ENCODE measurements around the gene ANO4.

The ANO4 gene

DNA sequence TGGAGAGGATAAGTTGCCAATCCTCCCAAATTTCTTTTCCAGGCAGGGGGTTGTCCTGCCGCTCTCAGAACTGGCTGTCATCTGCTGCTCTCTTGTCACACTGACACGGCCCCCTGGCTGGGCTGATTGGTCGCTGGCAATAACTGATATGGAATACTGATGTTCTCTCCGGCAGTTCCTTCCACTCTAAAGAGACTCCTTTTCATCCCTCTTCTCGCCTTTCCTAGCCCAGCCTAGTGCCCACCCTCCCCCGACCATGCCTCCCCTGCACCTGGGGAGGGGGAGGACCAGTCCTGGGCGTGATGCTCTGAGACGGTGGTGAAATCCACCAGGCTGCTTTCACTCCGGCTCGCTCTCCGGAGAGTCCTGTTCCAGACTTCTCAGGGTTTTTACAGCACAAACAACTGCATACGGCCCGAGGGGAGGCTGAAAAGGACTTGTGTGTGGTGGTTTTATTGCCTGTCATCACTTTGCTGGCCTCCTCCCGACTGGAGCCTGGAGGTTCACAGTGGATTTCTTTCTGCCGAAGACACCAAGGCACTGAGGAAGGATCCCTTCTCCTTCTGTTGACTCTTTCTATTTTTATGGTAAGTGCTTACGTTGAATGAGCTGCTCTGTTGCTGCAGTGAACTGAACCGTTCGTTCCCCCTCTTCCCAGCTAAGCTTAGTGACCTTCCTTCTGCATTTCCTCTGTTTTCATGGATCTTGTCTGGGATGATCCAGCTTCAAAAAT lies at the start of gene ANO4:
Gene ANO4 (plus strand): TSS at position 336 of the 733 bp plus-strand sequence. CDS start 107,010 bp downstream, outside the sequence.
- Histone ChIP-seq H3K9me3 (ENCODE audit: low read depth, low read length) (no peaks in the 10 kb centered on the region), H3K27ac (no peak within 1 kb of the TSS), H3K36me3 (ENCODE audit: insufficient read depth, low read length) (no peaks in the 10 kb centered on the region), H3K9ac (ENCODE audit: insufficient read length) (no peak within 1 kb of the TSS), H3K4me3 (peak within 1 kb of the TSS; percentile 64)
- TF ChIP-seq EZH2 (IDR thresholded peaks at IDR 0.05), result no peak
- no peak for TF ChIP-seq POLR2AphosphoS5 (IDR thresholded peaks at IDR 0.05; ENCODE audit: borderline replicate concordance, low read depth, low read length)
- TF ChIP-seq FOXP2 (optimal IDR thresholded peaks at IDR 0.05; ENCODE audit: control extremely low read depth, extremely low read length, insufficient read depth), result no peak
- DNase-seq (ENCODE audit: low read depth, low spot score), result no peak

DNA sequence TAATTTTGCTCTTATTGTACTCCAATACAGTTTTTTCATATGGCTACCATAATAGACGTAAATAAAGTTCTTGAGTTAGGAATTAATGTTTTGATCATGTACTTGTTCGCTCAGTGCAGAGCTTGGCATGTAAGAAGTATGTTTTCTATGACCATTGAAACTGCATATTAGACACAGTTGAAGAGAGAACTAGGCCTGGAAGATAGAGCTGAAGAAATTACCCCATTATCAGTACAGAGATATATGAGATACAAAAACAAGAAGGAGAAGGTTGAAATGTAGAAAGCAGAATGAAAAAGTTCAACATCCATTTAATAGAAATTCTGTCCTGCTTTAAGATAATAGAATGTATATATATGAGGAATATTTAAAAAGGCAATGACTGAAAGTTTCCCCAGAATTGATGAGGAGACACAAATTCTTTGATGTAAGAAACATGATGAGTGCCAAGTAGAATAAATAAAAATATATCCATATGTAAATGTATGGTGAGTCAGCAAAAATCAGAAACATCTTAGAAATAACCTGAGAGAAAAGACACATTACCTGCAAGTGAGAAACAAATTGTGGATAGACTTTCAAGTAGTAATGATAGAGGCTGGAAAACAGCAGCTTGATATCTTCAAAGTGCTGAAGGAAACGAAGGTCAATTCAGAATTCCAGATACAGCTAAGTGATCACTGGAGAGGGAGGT lies 49.1 kb upstream of the ANO4 start:
- H3K27ac ChIP-seq, result no peak overlapping the region
- no peaks in the 10 kb centered on the region for H3K9me3 ChIP-seq (ENCODE audit: low read depth, low read length)
- no peak overlapping the region for H3K9ac ChIP-seq (ENCODE audit: insufficient read length)
- TF ChIP-seq EZH2 (IDR thresholded peaks at IDR 0.05), result no peak
- no peaks in the 10 kb centered on the region for H3K36me3 ChIP-seq (ENCODE audit: insufficient read depth, low read length)
- no peak for DNase-seq (ENCODE audit: low read depth, low spot score)
- H3K4me3 ChIP-seq, result no peak overlapping the region

DNA sequence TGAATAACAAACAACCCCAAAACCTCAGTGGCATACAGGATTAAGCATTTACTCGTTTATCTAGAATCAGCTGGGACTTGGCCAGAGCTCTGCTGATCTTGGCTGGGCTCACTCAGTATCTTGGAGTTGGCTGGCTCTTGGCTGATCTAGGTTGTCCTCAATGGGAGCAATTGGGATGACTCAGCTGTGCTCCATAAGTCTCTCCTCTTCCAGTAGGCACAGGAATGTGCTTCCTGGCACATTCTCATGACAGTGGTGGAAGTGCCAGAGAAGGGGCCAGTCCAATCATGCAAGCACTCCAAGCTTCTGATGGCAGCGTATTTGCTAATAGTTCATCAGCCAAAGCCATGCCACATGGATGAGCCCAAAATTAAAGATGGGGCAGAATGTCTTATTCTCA lies 41.7 kb upstream of the ANO4 start:
- H3K4me3 ChIP-seq, result no peak overlapping the region
- H3K36me3 ChIP-seq (ENCODE audit: insufficient read depth, low read length), result no peaks in the 10 kb centered on the region
- no peak overlapping the region for H3K9ac ChIP-seq (ENCODE audit: insufficient read length)
- no peak for TF ChIP-seq EZH2 (IDR thresholded peaks at IDR 0.05)
- no peak for TF ChIP-seq FOXP2 (optimal IDR thresholded peaks at IDR 0.05; ENCODE audit: control extremely low read depth, extremely low read length, insufficient read depth)
- no peak for TF ChIP-seq POLR2AphosphoS5 (IDR thresholded peaks at IDR 0.05; ENCODE audit: borderline replicate concordance, low read depth, low read length)
- H3K9me3 ChIP-seq (ENCODE audit: low read depth, low read length), result no peaks in the 10 kb centered on the region
- DNase-seq (ENCODE audit: low read depth, low spot score), result no peak
- no peak overlapping the region for H3K27ac ChIP-seq

DNA sequence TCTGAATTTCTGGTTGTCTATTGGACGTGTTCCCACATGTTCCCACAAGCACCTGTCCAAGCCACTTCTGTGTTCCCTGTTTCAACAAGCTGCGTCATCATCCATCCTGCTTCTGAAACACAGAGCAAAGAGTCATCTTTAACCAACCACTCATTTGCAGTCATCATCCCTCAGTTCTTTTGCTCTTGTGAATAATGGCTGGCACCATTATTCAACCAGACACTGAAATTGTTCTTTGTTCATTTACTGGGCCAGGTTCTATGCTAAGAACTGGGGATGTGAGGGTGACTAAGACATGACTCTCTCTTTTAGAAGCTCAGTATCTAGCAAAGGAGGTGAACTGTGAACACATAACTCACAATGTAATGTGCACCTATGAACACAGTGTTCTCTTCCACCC lies 40.7 kb upstream of the ANO4 start:
- Histone ChIP-seq H3K9me3 (ENCODE audit: low read depth, low read length) (no peaks in the 10 kb centered on the region), H3K4me3 (no peak overlapping the region), H3K27ac (no peak overlapping the region), H3K36me3 (ENCODE audit: insufficient read depth, low read length) (no peaks in the 10 kb centered on the region), H3K9ac (ENCODE audit: insufficient read length) (no peak overlapping the region)
- TF ChIP-seq EZH2 (IDR thresholded peaks at IDR 0.05) (no peak), FOXP2 (optimal IDR thresholded peaks at IDR 0.05; ENCODE audit: control extremely low read depth, extremely low read length, insufficient read depth) (no peak), POLR2AphosphoS5 (IDR thresholded peaks at IDR 0.05; ENCODE audit: borderline replicate concordance, low read depth, low read length) (no peak)
- DNase-seq (ENCODE audit: low read depth, low spot score), result no peak

DNA sequence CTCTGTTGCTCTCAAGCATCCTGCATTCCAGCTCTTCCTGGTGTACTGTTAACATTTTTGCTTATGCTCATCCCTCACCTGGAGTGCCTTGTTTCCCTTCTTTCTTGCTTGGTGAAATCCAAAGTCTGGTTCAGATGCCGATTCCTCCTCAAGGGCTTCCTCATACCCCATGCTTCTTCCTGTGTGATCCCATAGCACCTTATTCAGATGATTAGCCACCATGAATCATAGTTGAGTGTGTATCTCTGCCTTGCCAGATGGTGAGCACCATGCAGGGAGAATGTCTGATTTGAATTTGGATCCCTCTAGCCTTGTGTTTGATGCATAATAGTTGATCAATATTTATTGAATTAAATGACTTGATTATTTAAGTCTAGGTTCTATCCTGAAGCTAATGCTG lies 39.4 kb upstream of the ANO4 start:
- H3K9ac ChIP-seq (ENCODE audit: insufficient read length), result no peak overlapping the region
- no peaks in the 10 kb centered on the region for H3K36me3 ChIP-seq (ENCODE audit: insufficient read depth, low read length)
- no peaks in the 10 kb centered on the region for H3K9me3 ChIP-seq (ENCODE audit: low read depth, low read length)
- TF ChIP-seq EZH2 (IDR thresholded peaks at IDR 0.05), result no peak
- no peak for TF ChIP-seq FOXP2 (optimal IDR thresholded peaks at IDR 0.05; ENCODE audit: control extremely low read depth, extremely low read length, insufficient read depth)
- TF ChIP-seq POLR2AphosphoS5 (IDR thresholded peaks at IDR 0.05; ENCODE audit: borderline replicate concordance, low read depth, low read length), result no peak
- no peak overlapping the region for H3K27ac ChIP-seq
- H3K4me3 ChIP-seq, result no peak overlapping the region
- no peak for DNase-seq (ENCODE audit: low read depth, low spot score)

DNA sequence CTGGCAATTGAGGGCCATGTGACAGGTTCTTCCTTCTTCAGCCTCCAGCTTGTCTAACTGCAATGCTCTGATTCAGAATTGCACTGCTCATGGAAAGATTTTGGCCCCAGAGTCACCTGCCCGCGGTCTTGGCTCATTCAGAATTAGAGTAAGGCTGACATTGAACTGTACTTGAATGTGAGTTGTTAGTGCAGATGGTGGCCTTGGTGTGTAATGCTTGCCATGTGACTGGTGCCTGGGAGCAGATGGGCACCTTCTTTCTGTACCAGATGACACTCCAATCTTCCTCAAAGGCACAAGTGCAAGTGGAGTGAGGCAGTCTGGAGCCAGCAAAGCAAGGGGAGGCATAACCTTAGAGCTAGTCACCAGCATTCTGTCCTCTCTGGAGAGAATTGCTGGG lies 36.5 kb upstream of the ANO4 start:
- H3K9ac ChIP-seq (ENCODE audit: insufficient read length), result no peak overlapping the region
- no peak overlapping the region for H3K27ac ChIP-seq
- H3K36me3 ChIP-seq (ENCODE audit: insufficient read depth, low read length), result no peaks in the 10 kb centered on the region
- H3K4me3 ChIP-seq, result no peak overlapping the region
- TF ChIP-seq EZH2 (IDR thresholded peaks at IDR 0.05) (no peak), FOXP2 (optimal IDR thresholded peaks at IDR 0.05; ENCODE audit: control extremely low read depth, extremely low read length, insufficient read depth) (no peak), POLR2AphosphoS5 (IDR thresholded peaks at IDR 0.05; ENCODE audit: borderline replicate concordance, low read depth, low read length) (no peak)
- no peaks in the 10 kb centered on the region for H3K9me3 ChIP-seq (ENCODE audit: low read depth, low read length)
- no peak for DNase-seq (ENCODE audit: low read depth, low spot score)

DNA sequence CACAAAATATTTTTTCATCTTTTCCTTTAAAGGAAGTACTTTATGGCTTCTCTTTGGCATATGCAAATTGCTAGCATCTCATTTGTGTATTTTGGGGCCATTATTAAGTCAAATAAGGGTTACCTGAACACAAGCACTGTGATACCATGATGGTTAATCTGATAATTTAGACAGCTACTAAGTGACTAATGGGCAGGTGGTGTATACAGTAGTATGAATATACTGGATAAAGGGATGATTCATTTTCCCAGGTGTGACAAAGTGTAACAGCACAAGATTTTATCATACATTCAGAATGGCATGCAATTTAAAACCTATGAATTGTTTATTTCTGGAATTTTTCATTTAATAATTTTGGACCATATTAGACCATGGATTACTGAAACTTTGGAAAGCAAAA lies 27.2 kb upstream of the ANO4 start:
- no peak for TF ChIP-seq EZH2 (IDR thresholded peaks at IDR 0.05)
- TF ChIP-seq FOXP2 (optimal IDR thresholded peaks at IDR 0.05; ENCODE audit: control extremely low read depth, extremely low read length, insufficient read depth), result no peak
- TF ChIP-seq POLR2AphosphoS5 (IDR thresholded peaks at IDR 0.05; ENCODE audit: borderline replicate concordance, low read depth, low read length), result no peak
- H3K36me3 ChIP-seq (ENCODE audit: insufficient read depth, low read length), result no peaks in the 10 kb centered on the region
- H3K27ac ChIP-seq, result no peak overlapping the region
- no peak overlapping the region for H3K4me3 ChIP-seq
- no peak overlapping the region for H3K9ac ChIP-seq (ENCODE audit: insufficient read length)
- no peaks in the 10 kb centered on the region for H3K9me3 ChIP-seq (ENCODE audit: low read depth, low read length)
- DNase-seq (ENCODE audit: low read depth, low spot score), result no peak

DNA sequence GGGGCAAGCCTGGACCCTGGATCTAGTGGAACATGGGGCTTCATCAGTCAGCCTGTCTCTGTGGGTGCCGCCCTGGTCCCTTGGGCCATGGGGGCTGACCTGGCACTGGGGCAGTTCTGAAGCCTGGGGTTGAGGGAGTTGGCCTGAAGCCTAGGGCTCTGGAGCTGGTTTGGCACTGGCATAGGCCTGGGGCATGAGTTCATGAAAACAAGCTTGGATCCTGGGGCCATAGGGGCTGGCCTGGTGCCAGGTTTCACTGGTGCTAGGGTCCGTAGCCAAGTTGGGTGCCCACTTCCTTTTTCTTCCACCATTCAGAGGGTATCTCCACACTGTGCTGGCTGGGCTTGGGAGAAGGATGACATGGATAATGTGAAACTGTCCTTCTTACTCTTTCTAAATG lies 26.6 kb upstream of the ANO4 start:
- Histone ChIP-seq H3K36me3 (ENCODE audit: insufficient read depth, low read length) (no peaks in the 10 kb centered on the region), H3K9ac (ENCODE audit: insufficient read length) (no peak overlapping the region), H3K4me3 (no peak overlapping the region), H3K9me3 (ENCODE audit: low read depth, low read length) (no peaks in the 10 kb centered on the region), H3K27ac (no peak overlapping the region)
- TF ChIP-seq POLR2AphosphoS5 (IDR thresholded peaks at IDR 0.05; ENCODE audit: borderline replicate concordance, low read depth, low read length) (no peak), FOXP2 (optimal IDR thresholded peaks at IDR 0.05; ENCODE audit: control extremely low read depth, extremely low read length, insufficient read depth) (no peak), EZH2 (IDR thresholded peaks at IDR 0.05) (no peak)
- DNase-seq (ENCODE audit: low read depth, low spot score), result no peak
